HG03442 (cell line): ENCODE data around the gene HCK.
"Not testable (repeated sequence)": the region's sequence is repeated elsewhere in the genome, so short reads cannot be mapped to it uniquely, and the experiment has no call there.

Experiments
- ATAC-seq: cut with Tn5 transposase; IDR thresholded peaks from one replicate; pipeline ENCODE4 v1.9.1; 2021; ENCODE audit warnings: mild to moderate bottlenecking, moderate library complexity; ENCODE audit not compliant: unreplicated experiment

HCK gene

GRCh38 chr20:32028647-32029372, 23.2 kb upstream of the HCK start:
- no peak for ATAC-seq

GRCh38 chr20:32029561-32029960, 22.5 kb upstream of the HCK start:
- ATAC-seq: no peak

GRCh38 chr20:32031007-32031958, 20.8 kb upstream of the HCK start:
- no peak for ATAC-seq

- no peak for ATAC-seq
These were observed 18.7 kb upstream of the HCK start for GRCh38 chr20:32033316-32033715.

DNA sequence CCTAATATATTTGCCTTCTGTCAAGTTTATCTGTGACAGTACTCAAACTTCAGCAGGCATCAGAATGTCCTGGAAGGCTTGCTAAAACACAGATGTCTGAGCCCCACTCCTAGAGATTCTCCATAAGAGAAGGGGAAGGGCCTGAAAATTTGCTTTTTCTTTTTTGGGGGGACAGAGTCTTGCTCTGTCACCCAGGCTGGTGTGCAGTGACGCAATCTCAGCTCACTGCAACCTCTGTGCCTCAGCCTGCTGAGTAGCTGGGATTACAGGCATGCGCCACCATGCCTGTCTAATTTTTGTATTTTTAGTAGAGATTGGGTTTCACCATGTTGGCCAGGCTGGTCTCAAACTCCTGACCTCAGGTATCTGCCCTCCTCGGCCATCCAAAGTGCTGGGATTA, 18.3 kb upstream of the HCK start:
- ATAC-seq: not testable (repeated sequence)

DNA sequence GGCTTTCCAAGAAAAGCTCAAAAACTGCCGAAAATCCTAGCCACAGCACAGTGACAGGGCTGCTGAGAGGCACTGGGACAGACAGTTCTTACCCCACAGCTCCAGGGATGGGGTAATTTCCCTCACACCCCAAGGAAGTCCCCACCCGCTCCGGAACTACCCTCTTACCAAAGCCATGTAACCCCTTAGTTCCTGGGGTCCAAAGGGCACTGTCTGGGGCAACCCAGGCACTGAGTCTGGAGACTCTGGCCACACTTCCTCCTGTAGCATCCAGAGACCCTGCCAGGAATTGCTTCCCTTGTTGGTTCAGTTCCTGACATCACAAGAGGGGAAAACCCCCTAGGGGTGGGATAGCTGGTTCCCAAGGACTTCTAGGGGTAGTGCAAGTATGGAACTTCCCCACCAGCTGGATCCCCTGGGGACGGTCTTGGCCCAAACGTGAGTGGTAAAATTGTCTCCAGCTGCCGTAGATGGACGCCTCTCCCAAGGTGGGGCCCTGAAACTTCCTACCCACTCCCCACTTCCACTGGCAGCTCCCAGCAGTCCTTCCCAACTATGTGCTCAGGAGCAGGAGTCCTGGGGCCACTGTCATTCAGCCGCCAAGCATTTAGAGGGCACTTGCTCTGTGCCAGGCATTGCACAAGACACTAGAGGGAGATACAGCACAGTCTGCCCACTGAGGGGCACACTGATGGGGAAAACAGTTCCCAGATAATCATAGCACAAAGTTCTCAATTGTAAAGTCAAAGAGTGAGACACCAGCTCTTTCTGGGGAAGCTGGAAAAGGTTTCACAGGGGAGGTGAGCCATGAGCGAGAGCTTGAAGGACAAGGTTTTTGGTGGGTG, 17.2 kb upstream of the HCK start:
- no peak for ATAC-seq

GRCh38 chr20:32035426-32035779, 16.6 kb upstream of the HCK start:
- no peak for ATAC-seq

GRCh38 chr20:32036252-32036651, 15.8 kb upstream of the HCK start:
- ATAC-seq: no peak

- ATAC-seq: no peak
These were observed 15.1 kb upstream of the HCK start for GRCh38 chr20:32036716-32037485.

- ATAC-seq: no peak
These were observed 14.1 kb upstream of the HCK start for GRCh38 chr20:32037929-32038328.

- ATAC-seq: no peak
These were observed 11.7 kb upstream of the HCK start for GRCh38 chr20:32040142-32040953.

DNA sequence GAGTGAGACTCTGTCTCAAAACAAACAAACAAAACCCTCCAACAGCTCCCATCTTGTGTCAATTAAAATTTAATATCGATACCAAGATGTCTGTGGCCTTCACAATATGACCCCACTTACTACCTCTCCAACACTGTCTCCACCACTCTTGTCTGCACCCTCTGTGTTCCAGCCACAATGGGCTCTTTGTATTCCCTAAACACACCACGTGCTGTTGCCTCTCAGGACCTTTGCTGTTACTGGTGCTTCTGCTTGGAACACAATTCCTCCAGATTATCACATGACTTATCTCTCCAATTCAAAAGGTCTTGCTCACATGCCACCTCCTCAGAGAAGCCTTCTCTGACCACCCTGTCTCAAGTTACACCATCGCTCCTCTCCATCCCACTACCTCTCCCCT, 6.0 kb upstream of the HCK start:
- no peak for ATAC-seq

- ATAC-seq: no peak
These were observed 1.7 kb upstream of the HCK start for GRCh38 chr20:32050324-32050841.

GRCh38 chr20:32050851-32051556, 1.0 kb upstream of the HCK start:
- ATAC-seq: no peak

GRCh38 chr20:32051720-32052089, 337 bp upstream of the HCK start:
- no peak for ATAC-seq

DNA sequence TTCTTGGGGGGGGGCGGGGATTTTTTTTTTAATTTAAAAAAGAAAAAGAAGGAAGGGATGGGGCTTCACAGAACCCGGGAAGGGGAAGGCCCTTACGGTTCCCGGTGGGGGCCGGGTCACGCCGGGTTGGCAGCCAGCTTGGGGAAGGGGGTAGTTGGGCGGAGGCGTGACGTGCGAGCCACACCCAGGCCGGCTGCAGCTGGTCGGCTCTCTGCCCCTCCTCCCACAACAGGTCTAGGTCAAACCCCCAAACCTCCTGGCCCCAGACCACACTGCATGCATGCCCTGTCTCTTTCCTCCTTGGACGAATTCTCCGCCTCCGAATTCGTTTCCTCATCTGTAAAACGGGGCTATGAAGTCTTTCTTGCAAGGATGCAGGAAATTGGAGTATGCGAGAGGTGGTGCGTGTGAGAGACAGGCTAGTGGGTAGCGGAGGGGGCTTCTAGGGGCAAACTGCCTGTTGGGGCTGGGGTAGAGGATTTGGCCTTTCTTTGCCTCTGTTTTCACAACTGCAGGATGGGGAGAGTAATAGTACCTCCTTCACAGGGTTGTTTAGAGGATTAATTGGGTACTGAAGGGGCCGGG, 828 bp downstream of the HCK start:
- no peak for ATAC-seq

DNA sequence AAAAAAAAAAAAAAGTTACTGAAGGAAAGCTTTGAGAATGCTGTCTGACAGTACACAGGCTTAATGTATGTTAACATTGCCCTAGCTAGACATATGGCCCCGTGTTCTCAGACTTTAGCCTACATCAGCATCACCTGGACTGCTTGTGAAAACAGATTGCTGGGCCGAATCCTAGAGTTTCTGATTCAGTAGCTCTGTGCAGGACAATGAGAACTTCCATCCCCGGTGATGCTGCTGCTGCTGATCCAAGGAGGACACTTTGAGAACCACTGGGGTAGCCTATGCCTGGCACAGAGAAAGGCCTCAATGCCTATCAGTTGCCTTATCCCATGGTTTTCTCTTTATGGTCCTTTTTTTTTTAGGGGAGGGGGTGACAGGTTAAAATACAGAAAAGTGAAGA, 1.6 kb downstream of the HCK start:
- no peak for ATAC-seq

DNA sequence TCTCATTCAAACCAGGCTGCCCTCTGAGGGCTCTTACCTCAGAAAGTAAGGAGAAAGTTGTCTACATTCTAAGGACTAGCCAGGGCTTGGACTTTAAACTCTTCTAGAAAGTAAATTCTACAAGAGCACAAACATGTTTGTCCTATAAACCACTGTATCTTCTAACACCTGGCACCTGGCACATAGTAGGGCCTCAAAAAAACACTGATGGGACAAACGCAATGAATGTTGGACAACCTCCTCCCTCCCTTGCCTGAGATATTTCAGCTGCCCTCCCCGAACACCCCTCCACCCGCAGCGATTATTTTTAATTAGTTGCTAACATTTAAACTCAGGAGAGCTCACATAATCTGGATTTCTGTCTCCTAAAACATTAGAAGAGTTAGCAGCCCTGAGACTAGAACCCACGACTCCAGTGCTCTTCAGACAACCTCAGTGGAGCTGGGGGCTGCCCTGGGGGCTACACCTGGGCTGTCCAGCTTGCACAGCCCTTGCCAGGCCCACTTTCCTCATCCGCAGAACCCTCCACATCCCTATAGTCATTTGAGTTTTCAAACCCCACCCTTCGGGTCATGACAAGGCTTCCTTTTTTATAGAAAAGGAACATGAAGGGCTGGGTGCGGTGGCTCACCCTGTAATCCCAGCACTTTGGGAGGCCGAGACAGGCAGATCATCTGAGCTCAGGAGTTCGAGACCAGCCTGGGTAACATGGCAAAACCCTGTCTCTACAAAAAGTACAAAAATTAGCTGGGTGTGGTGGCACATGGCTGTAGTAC, 4.9 kb downstream of the HCK start:
- ATAC-seq: no peak
